GM23338 (cell line): ENCODE measurements around the gene CAPZB.

Experiments
- CREB1 ChIP-seq: fragments of 250-450 bp; sonication (Bioruptor Pico); IDR thresholded peaks from 2 replicates; pipeline ENCODE4 v1.5.0; 2020; ENCODE audit warnings: low read depth, mild to moderate bottlenecking, moderate library complexity
- CTCF ChIP-seq, 2 experiments: fragments of 200-600 bp in 1 of 2; sonication (generic) in 1 of 2; conservative IDR thresholded peaks; 2 replicates each; pipeline versions ENCODE4 v1.5.1 to v1.6.1; 2016 to 2017; ENCODE audit warnings: antibody characterized with exemption in 2 of 2, low read depth in 2 of 2, mild to moderate bottlenecking in 2 of 2, moderate library complexity in 1 of 2
- EZH2 ChIP-seq: fragments of 200-600 bp; sonication (generic); IDR thresholded peaks from one replicate; pipeline ENCODE4 v1.8.0; 2017; ENCODE audit warnings: antibody characterized with exemption, mild to moderate bottlenecking, low read depth; ENCODE audit not compliant: unreplicated experiment
- EZH2phosphoT487 ChIP-seq: fragments of 200-600 bp; sonication (generic); IDR thresholded peaks from one replicate; pipeline ENCODE4 v1.8.1; 2018; ENCODE audit warnings: antibody characterized with exemption; ENCODE audit not compliant: unreplicated experiment
- JUNB ChIP-seq: IDR thresholded peaks from one replicate; pipeline ENCODE4 v1.6.1; 2016; ENCODE audit warnings: antibody characterized with exemption; ENCODE audit not compliant: unreplicated experiment
- NANOG ChIP-seq: IDR thresholded peaks from 2 replicates; pipeline ENCODE4 v1.6.1; 2016; ENCODE audit warnings: antibody characterized with exemption, borderline replicate concordance
- POLR2AphosphoS5 ChIP-seq: IDR thresholded peaks from 2 replicates; pipeline ENCODE4 v1.6.1; 2016; ENCODE audit warnings: antibody characterized with exemption, low read depth
- REST ChIP-seq: IDR thresholded peaks from one replicate; pipeline ENCODE4 v1.6.1; 2018; ENCODE audit warnings: antibody characterized with exemption; ENCODE audit not compliant: unreplicated experiment
- STAT1 ChIP-seq: IDR thresholded peaks from one replicate; pipeline ENCODE4 v1.6.1; 2016; ENCODE audit warnings: antibody characterized with exemption; ENCODE audit not compliant: unreplicated experiment
- ZNF114 ChIP-seq: fragments of 250-450 bp; sonication (Bioruptor Pico); IDR thresholded peaks from 2 replicates; pipeline ENCODE4 v1.5.0; 2020; ENCODE audit warnings: mild to moderate bottlenecking, moderate library complexity
- ZNF331 ChIP-seq: fragments of 250-450 bp; sonication (Bioruptor Pico); IDR thresholded peaks from 2 replicates; pipeline ENCODE4 v1.5.0; 2020; ENCODE audit warnings: low read depth, mild to moderate bottlenecking, moderate library complexity

- TF ChIP-seq POLR2AphosphoS5 (no peak), CTCF (conservative IDR thresholded peaks at IDR 0.05; ENCODE audit: low read depth in 2 of 2) (no peak), EZH2phosphoT487 (no peak), ZNF114 (CRISPR knock-in tag) (no peak), EZH2 (no peak), CREB1 (CRISPR knock-in tag) (no peak), JUNB (no peak), ZNF331 (CRISPR knock-in tag) (no peak), REST (no peak), STAT1 (no peak), NANOG (no peak)
These were observed 1.6 kb downstream of the CAPZB start for GRCh38 chr1:19483691-19484090.
